Testis (tissue), 2 donors: ENCODE results near the gene SNRPN.
"Not testable (repeated sequence)": the region's sequence is repeated elsewhere in the genome, so short reads cannot be mapped to it uniquely, and the experiment has no call there.

Experiments used
- CTCF ChIP-seq, 3 experiments: fragments of 450-650 bp in 2 of 3; fragments of 200-600 bp in 1 of 3; sonication (generic) in 1 of 3; IDR thresholded peaks; one replicate each; pipeline ENCODE4 v1.5.1; 2016 to 2019; ENCODE audit warnings: antibody characterized with exemption in 3 of 3, mild to moderate bottlenecking in 2 of 3, moderate library complexity in 1 of 3
- POLR2A ChIP-seq: fragments of 450-650 bp; IDR thresholded peaks from one replicate; pipeline ENCODE4 v1.6.1; 2017; ENCODE audit warnings: antibody characterized with exemption, mild to moderate bottlenecking, moderate library complexity

GRCh38 chr15:24922781-24923180 lies 32.0 kb upstream of the SNRPN start:
- TF ChIP-seq CTCF (IDR thresholded peaks at IDR 0.05); POLR2A: not testable (repeated sequence)
